ENCODE measurements around the gene SH3GL1.
A peak's percentile ranks its signal among the peaks of the same experiment; 100 is the strongest.

Gene SH3GL1

DNA sequence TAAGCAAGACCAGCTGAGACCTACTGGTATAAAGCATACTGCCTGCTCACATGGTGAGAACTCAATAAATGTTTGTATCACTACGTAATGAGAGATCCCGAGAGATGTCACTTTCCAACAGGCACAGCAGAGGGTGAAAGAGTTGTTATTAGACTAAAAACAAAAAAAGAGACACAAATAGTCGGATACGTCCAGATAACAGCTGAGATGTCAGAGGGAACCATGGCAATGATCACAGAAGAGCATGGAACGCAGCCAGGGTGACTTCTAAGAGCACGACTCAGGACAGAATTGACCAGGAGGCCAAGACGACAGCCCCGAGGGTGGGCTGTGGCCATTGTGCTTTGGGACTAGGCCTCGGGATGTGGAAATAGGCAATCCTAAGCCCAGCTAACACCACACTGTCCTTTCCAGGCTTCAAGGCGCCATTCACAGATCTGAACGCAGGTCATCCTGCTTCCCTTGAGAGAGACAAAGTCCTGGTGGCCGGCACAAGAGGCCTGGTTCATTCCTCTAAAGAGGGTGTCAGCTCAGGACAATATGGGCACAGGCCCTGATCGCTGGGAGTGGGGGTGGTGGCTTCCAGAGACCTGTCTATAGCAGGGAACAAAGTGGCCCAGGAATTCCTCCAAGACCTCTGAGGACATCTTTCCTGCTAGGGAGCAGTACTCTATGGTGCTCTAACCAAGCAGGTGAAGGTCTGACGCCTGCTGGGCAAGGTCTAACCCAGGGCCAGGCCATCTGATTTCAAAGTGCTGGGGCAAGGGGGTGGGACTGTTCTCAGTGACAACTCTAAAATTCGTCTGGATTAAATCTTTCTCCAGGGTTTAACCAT is 3.2 kb downstream of the SH3GL1 start:
- no peak for DNase-seq

DNA sequence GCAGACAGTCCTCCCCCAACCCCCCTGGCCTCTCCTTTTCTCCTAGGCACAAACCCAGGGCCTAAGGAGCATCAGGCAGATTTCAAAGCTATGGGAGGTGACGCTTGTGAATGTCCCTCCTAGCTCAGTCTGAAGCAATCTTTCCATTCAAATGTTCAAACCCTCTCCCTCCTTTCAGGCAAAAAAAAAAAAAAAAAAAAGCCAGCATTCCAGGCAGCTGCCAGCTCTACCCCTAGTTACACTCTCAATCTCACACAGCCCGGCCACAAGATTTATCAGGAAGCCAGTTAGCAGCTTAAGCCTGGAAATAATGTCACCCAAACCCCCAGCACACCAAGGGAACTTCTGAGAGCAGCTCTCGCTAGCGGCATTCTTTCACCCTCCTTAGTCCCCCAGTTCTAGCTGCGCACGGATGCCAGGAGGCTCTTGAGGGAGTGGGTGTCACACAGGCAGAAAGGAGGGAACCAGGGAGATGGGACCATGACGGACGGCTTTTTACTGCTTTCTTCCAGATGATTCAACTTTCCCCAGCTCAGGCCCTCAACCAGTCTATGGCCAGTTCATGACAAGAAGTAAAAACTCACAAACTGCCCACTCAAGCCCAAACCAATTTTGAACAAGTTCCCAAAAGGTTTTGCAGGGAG is 6.3 kb downstream of the SH3GL1 start:
- no peak for DNase-seq

DNA sequence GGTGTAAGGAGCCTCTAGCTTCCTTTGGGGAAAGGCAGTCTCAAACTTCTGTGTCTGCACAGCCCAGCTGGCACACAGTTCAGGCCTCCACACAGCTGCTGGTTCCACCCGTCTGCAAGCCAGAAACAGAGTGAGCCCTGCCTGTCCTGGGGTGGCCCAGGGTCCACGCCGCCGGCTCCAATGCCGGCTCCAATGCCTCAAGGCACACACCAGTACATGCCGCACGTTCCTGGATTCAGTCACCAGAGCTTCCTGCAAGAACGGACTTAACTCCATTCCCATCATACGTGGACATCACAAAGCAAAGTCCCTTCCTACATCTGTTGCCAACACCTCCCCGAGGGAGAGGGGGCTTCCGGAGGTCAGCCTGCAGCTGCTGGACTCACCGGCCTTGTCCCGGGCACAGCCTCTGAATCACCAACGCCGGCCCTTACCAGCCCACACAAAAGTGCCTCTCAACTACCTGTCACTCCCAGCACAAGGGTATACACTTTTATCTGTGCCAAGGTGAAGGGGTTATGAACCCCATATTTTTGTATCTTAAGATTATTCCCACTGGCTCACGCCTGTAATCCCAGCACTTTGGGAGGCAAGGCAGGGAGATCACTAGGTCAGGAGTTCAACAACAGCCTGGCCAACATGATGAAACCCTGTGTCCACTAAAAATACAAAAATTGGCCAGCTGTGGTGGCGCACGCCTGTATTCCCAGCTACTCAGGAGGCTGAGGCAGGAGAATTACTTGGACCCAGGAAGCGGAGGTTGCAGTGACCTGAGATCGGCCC is 8.5 kb downstream of the SH3GL1 start:
- DNase-seq, result no peak

DNA sequence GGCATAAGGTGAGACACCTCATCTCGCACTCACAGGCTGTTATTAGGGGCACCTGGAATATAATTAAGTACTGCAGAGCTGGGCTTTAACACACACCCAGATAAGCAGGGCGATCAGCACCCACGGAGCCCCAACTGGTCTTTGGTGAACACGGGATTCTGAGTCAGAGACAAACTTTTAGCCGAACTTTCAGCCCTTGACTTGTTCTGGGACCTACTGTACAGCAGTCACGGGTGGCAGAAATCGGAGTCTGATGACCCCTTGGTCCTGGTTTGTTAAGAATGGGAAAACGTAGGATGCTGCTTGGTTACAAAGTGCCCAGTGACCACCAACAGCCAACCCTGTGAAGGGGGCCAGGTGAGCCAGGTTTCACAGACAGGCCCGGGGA is 9.0 kb downstream of the SH3GL1 start:
- no peak for DNase-seq

DNA sequence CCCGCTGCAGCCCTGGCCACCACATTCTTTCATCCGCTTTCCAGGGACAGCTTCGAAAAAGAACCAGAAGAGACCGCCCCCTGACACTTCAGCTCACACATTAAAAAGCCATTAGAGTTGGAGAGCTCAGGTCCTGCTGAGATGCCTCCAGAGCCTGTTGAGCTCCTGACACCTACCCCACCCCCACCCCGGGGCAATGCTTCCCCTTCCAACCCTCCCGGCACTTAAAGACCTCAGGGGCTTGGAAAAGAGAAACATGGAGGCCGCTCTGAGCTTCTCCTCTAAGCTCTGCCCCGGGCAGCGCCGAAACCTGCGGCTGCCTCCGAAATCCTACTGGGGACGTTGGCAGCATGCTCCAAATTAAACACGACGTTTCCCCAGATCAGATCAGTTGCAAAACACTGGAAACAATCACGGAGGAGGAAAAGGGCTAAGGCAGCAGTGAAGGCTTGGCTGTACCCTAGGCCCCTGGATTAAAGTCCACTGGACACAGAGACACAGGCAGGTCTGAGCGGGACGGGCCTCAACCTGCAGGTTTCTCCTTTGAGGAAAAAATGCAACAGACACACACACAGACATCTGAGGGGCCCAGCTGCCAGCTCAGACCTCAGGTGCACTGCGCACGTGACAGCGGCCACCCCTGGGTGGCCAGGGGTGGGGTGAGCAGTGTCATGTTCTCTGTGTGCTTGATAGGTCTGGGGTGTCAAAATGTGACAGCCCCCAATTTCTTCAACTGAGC is 9.6 kb downstream of the SH3GL1 start:
- no peak for DNase-seq

DNA sequence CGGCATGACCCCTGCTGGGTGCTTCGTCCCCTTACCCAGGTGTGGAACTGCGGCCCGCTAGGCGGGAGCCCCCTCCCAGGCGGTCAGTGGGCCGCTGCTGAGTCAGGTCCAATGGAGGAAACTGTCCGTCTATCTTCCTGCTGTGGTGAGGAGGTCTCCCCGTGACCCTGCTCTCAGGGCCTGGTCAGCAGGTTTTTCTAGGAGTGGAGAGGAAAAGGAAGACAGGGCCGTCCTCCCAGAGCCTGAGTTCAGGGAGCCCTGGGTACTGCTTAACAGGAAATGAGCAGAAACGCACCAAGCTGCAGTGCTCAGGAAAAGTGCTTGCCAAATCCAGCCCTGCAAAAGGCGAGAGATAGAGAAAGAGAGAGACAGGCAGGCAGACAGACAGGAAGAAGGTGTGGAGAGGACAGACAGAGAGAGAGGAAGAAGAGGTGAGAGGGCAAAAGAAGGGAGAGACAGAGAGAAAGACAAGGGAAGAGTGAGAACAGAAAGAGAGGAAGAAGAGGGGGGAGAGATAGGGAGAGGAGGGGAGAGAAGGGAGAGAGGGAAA is 10.3 kb downstream of the SH3GL1 start:
- no peak for DNase-seq

DNA sequence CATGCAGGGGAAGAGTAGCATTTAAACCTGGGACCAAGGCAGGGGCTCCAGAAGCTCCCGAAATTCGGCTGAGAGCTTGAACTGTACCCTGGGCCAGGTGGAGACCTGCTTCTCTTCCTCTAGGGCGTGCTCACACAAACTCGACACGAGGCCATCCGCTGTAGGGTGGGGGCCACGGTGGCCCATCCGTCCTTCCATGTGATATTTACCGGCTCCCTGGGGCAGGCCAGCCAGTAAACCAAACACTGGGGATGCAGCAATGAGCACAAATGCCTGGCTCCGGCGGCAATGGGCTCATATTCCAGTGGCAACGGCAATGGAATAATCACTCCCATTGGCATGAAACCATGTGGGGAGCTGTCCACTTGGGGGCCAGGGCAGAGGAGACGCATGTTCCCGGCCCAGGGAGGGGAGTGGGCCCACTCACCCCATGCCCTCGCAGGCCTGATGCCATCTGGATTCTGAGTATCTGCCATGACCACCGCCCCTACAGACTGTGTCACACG is 10.8 kb downstream of the SH3GL1 start:
- DNase-seq, result no peak

DNA sequence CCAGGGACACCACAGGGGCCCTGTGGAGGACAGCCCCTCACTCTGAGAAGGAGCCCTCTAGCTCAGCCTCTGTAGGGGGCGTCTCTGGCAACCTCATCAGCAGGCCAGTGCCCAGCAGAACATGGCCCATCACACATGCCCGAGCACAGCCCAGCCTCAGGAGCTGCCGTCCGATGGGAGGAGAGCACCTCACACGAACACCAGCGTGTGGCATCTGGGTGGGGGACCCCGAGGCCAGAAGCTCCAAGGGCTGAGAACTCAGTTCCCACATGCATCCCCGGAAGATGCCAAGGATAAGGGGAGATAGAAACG is 11.3 kb downstream of the SH3GL1 start:
- no peak for DNase-seq

DNA sequence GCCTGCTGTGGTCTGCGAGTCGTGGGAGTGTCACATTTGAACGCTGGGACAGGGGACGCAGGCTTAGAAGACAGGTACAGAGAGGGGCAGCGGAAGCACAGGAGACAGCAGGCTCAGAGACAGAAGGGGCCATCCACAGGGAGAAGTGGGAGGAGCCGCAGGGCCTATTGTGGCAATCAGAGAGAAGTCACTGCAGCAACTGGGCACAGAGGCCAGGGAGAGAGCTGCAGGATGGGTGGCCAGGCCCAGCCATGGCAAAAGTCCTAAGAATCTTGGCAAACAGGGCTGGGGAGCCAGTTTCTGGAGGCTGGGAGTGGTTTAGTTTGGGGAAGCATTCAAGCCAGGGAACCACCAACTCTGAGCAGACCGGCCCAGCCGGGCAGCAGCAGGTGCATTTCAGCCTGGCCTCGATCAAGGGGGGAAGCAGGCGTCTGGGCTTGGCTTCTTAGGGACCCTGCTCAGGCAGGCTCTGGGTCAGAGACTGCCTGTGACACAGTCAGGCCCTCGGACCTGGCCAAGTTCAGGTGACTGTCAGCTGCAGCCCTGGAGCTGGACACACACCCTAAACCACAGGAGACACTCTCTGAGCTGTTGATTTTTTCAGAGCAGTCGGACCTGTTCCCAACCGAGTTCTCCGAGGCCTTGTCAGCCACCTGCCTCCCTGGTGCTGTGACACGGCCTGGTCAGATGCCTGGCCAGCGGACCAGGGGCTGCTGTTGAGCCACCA is 11.8 kb downstream of the SH3GL1 start:
- DNase-seq, result no peak

DNA sequence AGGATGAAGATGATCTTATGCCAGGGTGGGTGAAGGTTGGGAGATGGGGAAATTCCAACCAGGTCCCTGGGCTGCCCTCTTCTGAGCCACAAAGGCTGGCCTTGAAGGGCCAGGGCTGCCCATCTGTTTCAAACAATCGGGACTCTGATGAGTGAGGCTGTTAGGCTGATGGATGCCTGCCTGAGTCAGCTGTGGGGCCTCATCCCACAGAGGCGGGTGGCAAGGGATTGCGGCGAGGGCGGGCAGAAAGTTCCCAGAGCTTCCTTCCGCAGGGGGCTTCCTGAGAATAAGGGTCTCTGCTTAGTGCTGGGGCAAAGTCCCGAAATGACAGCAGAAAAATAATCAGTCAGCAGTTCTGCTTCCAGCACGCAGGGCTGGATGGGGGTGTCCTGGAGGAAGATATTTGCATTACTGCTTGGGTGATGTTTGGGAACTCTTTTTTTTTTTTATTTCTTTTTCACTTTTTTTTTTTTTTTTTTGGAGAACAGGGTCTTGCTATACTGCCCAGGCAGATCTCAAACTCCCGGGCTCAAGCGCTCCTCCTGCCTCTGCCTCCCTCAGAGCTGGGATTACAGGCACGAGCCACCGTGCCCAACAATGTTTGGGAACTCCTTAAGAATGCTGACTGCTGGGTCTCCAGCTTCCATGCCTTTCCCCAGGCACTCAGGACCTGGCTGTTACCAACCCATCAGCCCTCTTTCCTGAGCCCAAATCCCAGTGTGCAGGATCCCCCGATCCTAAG is 14.1 kb downstream of the SH3GL1 start:
- no peak for DNase-seq

DNA sequence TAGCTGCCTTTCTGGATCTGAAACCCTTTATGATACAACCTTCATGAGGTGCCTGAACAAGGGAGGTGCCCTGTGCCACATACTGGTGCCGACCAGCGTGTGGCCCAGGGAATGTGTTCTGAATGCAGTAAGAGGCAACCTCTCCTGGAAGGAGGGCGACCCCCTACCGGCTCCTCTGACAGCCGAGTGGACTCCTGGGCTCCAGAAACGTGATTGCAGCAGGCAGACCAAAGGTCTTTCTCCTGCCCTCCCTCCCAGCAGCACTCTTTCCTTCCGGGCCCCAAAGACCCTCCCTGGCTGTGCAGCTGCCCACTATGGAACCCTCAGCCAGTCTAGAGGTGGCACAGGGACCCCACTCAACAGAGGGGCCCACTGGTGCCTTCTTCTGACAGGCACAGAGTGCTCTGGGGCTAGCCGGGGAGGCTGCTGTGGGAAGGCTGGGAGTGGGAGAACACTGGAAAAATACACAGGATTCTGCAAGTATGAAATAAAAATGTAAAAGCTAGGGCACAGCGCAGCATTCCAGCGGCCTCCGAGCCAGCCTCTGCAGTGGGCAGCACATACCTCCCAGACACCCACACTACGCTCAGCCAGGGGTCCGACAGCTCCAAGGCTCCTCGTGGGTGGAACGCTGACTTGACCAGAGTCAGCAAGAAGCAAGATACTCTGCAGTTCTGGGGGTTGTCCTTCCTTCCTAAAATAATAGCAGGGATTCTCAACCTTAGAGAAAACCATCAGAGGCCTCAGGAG is 14.9 kb downstream of the SH3GL1 start:
- no peak for DNase-seq

DNA sequence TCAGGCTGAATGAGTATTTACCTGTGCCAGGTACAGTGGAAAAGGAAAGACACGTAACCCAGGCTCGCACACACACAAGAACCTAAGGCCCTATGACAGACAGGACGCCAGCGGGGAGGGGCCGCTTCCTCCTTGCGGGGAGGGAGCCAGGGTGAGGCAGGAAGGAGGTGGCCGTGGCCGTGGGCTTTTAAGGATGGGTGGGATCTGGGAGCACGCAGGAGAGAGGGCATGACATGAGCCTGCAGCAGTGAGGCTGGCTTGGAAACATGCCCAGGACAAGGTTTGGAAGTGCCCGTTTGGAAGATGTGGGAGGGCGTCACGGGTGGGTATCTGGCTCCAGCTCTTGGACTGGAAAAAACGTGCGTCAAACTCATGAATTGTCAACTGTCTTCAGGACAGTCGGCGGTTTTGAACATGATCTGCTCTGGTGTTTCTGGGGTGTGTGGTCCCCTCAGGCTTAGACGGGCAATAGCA is 20.1 kb downstream of the SH3GL1 start:
- DNase-seq, result peak; percentile 41

DNA sequence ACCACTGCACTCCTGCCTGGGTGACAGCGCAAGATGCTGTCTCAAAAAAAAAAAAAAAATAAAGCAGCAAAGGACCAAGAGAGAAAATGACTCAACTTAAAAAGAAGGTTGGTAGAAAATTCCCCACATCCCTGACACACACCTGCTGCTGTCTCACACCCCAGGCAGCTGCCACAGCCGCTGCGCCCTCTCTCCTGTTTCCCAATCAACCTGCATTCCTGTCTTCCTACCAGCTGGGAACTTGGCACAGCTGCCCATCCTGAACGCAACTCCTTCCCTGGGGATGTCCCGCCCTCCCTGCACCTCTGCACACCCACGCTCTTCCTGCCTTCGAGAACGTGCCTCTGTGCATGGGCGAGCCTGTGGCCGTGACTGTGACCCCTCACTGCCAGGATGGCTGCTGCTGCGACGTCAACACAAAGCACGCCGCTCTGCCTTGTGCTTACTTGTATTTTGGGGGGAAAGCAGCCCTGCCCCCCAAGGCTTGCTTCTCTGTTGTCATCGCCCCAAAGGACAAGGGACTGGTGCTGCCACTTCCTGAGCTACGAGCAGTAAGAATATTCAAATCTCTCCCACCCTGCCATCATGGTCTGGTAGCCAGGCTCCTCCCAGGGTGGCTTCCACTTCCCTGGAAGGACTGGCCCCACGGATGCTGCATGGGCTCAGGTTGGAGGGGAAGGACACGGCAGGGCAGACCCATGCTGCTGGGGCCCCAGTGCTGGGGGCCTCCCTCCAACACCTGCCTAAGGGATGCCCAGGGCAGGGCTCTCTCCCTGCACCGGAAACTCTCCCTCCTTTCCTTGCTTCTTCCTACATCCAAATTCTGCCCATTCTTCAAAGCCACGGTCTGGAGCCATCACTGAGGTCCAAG is 20.7 kb downstream of the SH3GL1 start:
- no peak for DNase-seq

DNA sequence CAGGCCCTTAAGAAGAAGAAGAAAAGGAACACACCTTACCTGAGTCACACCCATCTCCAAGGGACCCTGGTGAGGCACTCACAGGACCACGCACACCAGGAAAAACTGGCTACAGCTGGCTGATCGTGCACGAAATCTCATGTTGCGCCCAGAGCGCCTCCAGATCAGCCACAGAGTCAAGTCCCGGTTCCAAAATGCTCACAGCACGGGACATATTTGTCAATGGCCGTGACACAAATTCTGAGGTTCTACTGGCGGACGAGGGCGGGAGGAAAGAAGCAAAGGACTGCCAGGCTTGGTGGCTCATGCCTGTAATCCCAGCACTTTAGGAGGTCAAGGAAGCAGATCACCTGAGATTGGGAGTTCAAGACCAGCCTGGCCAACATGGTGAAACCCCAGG is 21.5 kb downstream of the SH3GL1 start:
- no peak for DNase-seq

DNA sequence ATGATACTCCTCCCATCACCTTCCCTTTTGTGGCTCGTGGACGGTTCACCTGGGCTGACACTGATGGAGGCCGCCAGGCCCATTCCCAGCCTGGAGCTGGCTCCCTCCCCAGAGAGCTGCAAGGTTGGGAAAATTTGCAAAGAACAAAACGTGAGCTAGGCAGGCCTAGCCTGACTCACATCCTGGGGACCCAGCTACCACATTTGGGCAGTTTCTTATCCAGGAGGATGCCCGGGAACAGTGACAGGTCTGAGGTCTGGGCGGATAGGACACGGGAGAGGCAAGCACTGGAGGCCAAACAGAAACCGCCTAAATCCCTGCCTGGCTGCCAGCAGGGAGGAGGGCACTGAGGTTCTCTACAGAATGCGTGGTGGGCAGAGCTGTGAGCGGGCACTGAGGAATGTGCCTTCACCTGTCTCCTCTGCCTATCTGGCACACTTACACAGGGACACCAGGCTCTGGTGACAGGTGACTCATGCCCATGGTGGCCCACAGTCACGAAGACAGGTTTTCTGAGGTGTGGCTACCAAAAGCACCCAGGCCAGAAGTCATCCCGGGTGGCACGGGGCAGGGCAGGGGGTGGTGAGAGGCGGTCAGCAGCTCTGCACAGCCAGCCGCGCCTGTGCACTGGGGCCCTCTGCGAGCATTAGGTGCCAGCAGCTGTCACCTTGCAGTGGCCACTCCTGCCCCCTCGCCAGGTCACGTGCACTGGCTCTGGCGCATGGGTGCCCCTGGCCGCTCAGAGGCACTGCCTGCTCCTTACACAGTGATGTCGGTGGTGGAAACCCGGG is 23.2 kb downstream of the SH3GL1 start:
- no peak for DNase-seq

DNA sequence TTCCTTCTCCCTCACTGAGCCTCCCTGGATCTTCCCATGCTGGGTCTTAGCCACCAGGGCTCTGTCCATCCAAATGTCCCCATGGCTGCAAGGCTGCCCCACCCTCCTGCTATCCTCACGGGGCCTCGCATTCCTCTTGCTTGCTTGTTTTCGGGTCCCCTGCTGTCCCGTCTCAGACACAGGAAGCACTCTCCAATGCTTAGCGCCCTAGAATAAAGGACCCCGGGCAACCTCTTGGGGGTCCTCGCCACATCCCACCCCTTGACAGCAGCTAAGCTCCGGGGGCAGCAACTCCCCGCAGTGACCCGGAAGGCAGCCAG is 23.7 kb downstream of the SH3GL1 start:
- DNase-seq, result no peak

DNA sequence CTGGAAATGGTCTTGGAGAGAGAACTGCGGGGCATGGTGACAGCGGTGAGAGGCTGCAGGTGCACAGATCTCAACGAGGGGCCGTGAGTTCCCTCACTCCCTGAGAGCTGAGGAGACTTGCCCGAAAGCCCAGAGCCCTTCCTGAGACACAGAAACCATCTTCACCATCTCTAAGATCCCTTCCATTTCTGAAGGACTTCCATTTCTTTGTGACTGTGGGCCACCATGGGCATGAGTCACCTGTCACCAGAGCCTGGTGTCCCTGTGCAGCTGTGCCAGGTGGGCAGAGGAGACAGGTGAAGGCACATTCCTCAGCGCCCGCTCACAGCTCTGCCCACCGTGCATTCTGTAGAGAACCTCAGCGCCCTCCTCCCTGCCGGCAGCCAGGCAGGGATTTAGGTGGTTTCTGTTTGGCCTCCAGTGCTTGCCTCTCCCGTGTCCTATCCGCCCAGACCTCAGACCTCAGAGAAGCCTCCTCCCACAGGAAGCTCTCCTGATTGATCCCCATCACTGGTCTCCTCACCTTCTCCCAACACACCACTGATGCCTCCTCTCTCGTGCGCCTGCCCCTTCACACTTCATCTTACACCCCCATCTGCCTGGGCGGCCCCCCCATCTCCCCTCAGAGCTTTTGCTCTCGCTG is 24.2 kb downstream of the SH3GL1 start:
- DNase-seq, result no peak
